GM18526 (cell line): ENCODE data around the gene FAM20C.

ENCODE experiments used
- POLR2A ChIP-seq: IDR thresholded peaks from 3 replicates; pipeline ENCODE4 v1.6.1; 2011; ENCODE audit not compliant: insufficient read length; ENCODE audit errors: extremely low read depth

Gene FAM20C

GRCh38 chr7:156111-157007 is 36.0 kb upstream of the FAM20C start:
- no peak for TF ChIP-seq POLR2A

DNA sequence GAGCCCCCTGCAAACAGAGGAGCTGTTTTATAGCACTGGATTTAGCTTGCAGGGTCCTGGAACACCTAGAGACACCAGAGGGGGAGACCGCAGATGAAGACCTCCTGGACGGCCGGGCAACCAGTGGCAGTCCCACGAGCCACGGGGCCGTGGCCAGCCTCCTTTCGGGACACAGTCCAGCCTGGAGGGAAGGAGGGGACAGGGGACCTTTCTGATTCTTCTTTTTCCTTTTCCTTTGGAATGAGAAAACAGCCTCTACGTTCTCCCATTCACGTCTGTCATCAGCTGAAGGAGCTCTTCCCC is 35.4 kb upstream of the FAM20C start:
- TF ChIP-seq POLR2A: no peak

DNA sequence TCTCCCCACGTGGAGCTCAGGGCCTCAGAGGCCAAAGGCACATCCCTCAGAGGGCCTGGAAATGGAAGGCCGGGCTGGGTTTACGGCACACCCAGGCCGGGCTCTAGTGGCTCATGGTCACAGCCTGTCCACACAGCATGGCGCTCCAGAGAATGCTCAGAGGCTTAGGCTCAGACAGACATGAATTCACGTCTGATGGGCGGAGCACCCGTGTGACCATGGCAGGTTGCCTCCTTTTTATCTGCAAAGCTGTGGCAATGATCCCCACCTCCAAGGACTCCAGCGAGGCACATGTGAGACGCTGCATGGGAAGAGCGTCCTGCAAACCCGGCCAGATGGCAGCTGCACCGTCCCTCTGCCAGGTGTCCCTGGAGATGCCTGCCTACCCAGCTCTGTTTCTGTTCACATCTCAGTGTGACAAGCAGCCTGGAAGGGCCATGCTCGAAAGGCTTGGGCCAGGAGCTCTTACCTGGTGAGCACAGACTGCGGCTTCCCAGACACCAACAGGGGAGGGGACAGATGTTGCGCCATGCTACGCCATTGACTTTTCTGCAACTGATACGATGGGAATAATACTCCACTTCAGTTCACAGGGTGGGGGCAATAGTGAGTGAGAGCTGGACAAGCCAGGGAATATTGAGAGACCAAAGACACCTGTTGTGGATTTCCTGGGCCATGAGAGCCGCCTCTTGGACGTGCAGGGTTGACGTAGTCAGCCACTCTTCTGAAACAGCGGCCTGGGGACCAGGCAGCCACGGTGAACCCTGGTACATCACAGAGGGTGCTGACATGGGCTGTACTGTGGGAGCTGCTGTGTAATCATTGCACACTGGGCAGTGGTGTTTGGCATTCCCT is 34.4 kb upstream of the FAM20C start:
- TF ChIP-seq POLR2A: no peak

DNA sequence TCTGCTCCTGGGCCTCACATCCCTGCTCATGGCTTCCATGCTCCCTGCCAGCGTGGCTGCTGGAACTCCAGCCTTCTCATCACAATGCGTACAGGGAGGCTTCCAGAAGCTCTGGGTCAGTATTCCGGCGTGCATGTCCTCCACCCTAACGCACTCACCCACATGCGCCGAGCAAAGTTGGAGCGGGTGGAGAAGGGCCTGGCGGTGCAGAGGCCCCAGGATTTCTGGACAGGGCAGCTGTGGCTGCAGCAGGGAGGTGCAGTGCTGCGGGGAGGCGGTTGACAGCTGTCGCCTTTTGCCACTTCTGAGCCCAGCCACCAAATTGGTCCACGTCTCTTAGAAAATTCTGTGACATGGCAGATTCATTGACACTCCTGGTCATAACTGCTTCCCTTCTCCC is 33.6 kb upstream of the FAM20C start:
- TF ChIP-seq POLR2A: no peak

DNA sequence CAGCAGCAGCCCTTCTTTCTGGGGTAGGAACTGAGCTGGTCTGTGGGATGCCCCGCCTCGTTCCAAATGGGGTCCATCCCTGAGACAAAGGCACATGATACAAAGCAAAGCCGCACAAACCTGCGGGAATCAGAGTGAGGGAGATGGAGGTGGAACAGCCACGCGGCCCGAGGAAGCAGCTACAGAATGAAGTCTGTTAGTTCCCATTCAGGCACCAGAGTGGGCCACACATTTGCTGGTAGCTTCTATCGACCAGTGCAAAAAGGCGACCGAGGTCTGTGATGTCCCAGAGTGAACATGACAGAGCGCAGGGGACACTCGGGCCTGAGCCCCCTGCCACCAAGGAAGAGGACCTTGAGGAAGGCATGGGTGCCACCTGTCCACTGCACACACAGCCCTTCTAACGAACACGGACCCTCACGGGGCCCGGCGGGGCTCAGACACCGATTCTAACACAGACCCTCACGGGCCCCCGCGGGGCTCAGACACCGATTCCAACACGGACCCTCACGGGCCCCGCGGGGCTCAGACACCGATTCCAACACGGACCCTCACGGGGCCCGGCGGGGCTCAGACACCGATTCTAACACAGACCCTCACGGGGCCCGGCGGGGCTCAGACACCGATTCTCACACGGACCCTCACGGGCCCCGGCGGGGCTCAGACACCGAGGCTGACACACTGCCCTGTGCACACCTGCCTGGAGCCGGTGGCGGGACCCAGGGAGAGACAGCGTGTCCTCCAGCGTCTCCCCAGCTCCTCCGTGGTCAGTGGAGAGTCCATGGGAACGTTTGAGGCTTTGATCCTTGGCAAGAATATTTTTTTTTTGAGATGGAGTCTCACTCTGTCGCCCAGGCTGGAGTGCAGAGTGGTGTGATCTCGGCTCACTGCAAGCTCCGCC is 32.8 kb upstream of the FAM20C start:
- TF ChIP-seq POLR2A: no peak

GRCh38 chr7:160958-161725 is 31.2 kb upstream of the FAM20C start:
- TF ChIP-seq POLR2A: no peak

GRCh38 chr7:162632-163297 is 29.6 kb upstream of the FAM20C start:
- TF ChIP-seq POLR2A: no peak

DNA sequence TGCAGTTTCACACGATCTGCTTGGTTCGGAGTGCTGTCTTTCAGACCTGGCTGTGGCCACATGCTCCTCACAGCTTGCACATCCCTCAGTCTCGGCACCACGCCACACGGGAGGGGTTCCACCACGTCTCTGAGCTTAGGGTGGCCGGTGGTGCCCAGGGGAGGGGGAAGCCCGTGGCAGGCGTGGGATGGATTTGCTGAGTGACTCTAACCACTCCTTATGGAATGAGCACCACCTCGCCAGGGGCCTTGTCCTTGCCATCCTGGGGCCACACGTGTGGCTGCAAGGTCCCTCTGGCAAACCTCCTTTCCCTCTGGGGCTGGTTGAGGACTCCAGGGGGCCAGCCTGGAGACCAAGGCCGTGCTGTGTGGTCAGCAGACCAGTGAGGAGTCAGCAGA is 29.1 kb upstream of the FAM20C start:
- no peak for TF ChIP-seq POLR2A

GRCh38 chr7:163971-164881 is 28.1 kb upstream of the FAM20C start:
- no peak for TF ChIP-seq POLR2A

GRCh38 chr7:164882-165660 is 27.3 kb upstream of the FAM20C start:
- no peak for TF ChIP-seq POLR2A

DNA sequence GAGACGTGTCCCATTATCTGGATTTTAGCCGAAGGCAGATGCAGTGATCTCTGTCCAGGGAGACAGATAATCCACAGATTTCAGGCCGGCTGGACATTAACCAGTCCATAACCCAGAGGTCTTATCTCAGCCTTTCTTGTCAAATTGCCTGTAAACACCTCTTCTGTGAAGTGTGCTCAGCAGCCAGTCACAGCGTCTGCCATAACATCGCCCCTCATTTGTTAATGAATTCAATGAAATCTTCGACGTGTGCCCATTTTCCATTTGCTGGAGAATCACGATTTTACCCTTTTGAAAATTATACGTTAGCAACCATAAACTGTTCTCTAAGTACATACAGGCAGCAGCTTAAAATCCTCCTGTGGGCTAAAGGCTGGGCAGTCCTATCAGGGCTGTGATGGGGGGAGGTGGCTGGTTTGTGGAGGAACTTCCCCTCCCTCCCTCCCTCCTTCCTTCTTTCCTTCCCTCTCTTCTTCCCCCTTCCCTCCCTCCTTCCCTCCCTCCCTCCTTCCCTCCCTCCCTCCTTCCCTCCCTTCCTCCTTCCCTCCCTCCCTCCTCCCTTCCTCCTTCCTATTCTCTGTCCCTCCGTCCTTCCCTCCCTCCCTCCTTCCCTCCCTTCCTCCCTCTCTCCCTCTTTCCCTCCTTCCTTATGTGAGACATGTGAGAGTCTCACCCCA is 26.6 kb upstream of the FAM20C start:
- no peak for TF ChIP-seq POLR2A
